Tibial nerve (tissue), 3 donors: ENCODE measurements around the gene MORN1.

Source experiments
- EP300 ChIP-seq, 2 donors: sonication (generic); formaldehyde crosslinking; IDR thresholded peaks; one replicate each; pipeline ENCODE4 v1.6.1; 2017; ENCODE audit warnings: antibody characterized with exemption in 2 of 2, mild to moderate bottlenecking in 1 of 2
- POLR2A ChIP-seq, 2 donors: fragments of 450-650 bp; IDR thresholded peaks; one replicate each; pipeline ENCODE4 v1.6.1; 2017; ENCODE audit warnings: antibody characterized with exemption in 2 of 2, mild to moderate bottlenecking in 2 of 2, moderate library complexity in 2 of 2

- TF ChIP-seq POLR2A (IDR thresholded peaks at IDR 0.05) (no peak), EP300 (IDR thresholded peaks at IDR 0.05) (no peak)
Measured at GRCh38 chr1:2334883-2335534, 56.3 kb downstream of the MORN1 start.
